Activated B cell treated with CpG ODN at 0.5 μM for 24 hours (primary cell): ENCODE results near the gene TRHDE. TPM values are rescaled to one million over a fixed set of nuclear protein-coding genes. Genes with fewer than 3 reads are reported as not detected.
"Not testable (repeated sequence)": the region's sequence is repeated elsewhere in the genome, so short reads cannot be mapped to it uniquely, and the experiment has no call there.

Experiments
- ATAC-seq: fragments of 200-7000 bp; cut with Tn5 transposase; one replicate; pipeline ENCODE4 v1.10.0; 2021; ENCODE audit warnings: low read depth, mild to moderate bottlenecking, moderate library complexity
- CTCF ChIA-PET: fragments of 350-600 bp; sonication (Branson Sonifier 250); formaldehyde crosslinking; loops from one replicate; lab custom pipeline; 2021; ENCODE audit warnings: antibody characterized with exemption; lab: Charles Lee
- POLR2A ChIA-PET: fragments of 350-600 bp; sonication (Branson Sonifier 250); formaldehyde crosslinking; loops from one replicate; lab custom pipeline; 2021; ENCODE audit warnings: antibody characterized with exemption; lab: Charles Lee
- DNase-seq: peaks from one replicate; pipeline ENCODE4 v3.0.0; 2022
- H3K27ac Mint-ChIP-seq: one replicate; pipeline ENCODE4 v1.8.0; 2020; ENCODE audit warnings: mixed read lengths
- H3K27me3 Mint-ChIP-seq: one replicate; pipeline ENCODE4 v1.8.0; 2021; ENCODE audit warnings: mixed read lengths
- H3K36me3 Mint-ChIP-seq: one replicate; pipeline ENCODE4 v1.8.0; 2021; ENCODE audit warnings: low read depth, mixed read lengths
- H3K4me1 Mint-ChIP-seq: one replicate; pipeline ENCODE4 v1.8.0; 2021; ENCODE audit warnings: mixed read lengths
- H3K4me3 Mint-ChIP-seq: one replicate; pipeline ENCODE4 v1.8.0; 2020; ENCODE audit warnings: mild to moderate bottlenecking, mixed read lengths
- H3K9me3 Mint-ChIP-seq: one replicate; pipeline ENCODE4 v1.8.0; 2020; ENCODE audit warnings: mixed read lengths
- CTCF ChIP-seq: fragments of 200-600 bp; IDR thresholded peaks from one replicate; pipeline ENCODE4 v1.8.0; 2022; ENCODE audit warnings: antibody characterized with exemption, mild to moderate bottlenecking
- intact Hi-C: fragments of 100-400 bp; cut with micrococcal nuclease; formaldehyde crosslinking; loops from one replicate; pipeline ENCODE4 v1.15.1; 2024
- total RNA-seq: library from RNA; stranded (reverse); gene quantifications from 2 replicates; pipeline ENCODE4 v1.2.3, GENCODE V29; 2022

TRHDE gene
- total RNA-seq, 1 donor from 2014 or later, result not detected

DNA sequence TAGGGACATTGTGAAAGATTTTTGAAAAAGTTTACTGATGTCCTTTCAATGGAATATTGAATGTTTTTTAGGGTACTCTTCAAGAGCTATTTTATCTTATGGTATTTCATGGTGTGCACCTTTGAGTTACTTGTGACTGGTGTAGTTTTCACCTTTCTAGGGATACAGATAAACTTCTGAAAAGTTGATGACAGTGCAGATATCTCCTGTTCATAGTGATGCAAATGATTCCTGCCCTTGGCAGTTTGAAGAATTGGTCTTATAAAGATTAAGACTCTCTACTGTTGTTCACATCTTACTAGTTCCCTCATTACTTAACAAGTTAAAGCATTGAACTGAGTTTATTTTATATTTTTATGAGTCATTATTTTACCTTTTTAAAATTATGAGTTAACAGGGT is 408.9 kb downstream of the TRHDE start:
- intact Hi-C loops, result no loop called here
- TF ChIP-seq CTCF, result no peak
- no peaks in the 10 kb centered on the region for H3K36me3 Mint-ChIP-seq
- ATAC-seq (no peak), DNase-seq (no peak)
- H3K4me1 Mint-ChIP-seq, result no peaks in the 10 kb centered on the region
- H3K27ac Mint-ChIP-seq, result no peak overlapping the region
- H3K27me3 Mint-ChIP-seq, result no peaks in the 10 kb centered on the region
- CTCF ChIA-PET, result no interaction called here
- no peak overlapping the region for H3K4me3 Mint-ChIP-seq
- POLR2A ChIA-PET, result no interaction called here
- H3K9me3 Mint-ChIP-seq, result no peaks in the 10 kb centered on the region

DNA sequence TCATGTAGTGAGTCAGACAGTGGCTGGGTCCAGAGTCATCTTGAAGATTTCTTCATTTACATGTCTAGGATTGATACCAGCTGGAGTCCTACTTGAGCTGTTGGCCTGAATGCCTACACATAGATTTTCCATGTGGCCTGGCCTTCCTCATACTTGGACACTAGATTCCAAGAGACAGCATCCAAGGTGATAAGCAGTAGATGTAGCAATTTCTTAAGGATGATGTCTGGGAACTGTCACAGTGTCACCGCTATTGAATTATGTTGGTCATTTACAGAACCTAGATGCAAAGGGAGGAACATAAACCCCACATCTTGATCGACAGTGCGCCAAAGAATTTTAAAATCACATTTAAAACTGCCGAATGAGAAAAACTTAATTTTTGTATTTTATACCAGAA is 412.3 kb downstream of the TRHDE start:
- ChIA-PET POLR2A (no interaction called here), CTCF (no interaction called here)
- no peak overlapping the region for H3K27ac Mint-ChIP-seq
- H3K36me3 Mint-ChIP-seq, result no peaks in the 10 kb centered on the region
- TF ChIP-seq CTCF, result no peak
- no peak for DNase-seq
- no peaks in the 10 kb centered on the region for H3K4me1 Mint-ChIP-seq
- no peaks in the 10 kb centered on the region for H3K9me3 Mint-ChIP-seq
- intact Hi-C loops, result no loop called here
- no peaks in the 10 kb centered on the region for H3K27me3 Mint-ChIP-seq
- H3K4me3 Mint-ChIP-seq, result no peak overlapping the region
- ATAC-seq, result no peak

GRCh38 chr12:72692338-72692737 is 420.2 kb downstream of the TRHDE start:
- intact Hi-C loops, result no loop called here

GRCh38 chr12:72694193-72694592 is 422.0 kb downstream of the TRHDE start:
- no peak for DNase-seq
- Mint-ChIP-seq H3K36me3 (no peaks in the 10 kb centered on the region), H3K9me3 (peaks cover 8% of the 10 kb centered on the region), H3K27ac (no peak overlapping the region), H3K4me1 (no peaks in the 10 kb centered on the region), H3K4me3 (no peak overlapping the region), H3K27me3 (no peaks in the 10 kb centered on the region)
- no peak for TF ChIP-seq CTCF
- ATAC-seq, result no peak
- ChIA-PET POLR2A (no interaction called here), CTCF (no interaction called here)
- intact Hi-C loops, result no loop called here

More at GRCh38 chr12:72692338-72692737, 420.2 kb downstream of the TRHDE start:
- no peaks in the 10 kb centered on the region for H3K27me3 Mint-ChIP-seq
- H3K4me3 Mint-ChIP-seq, result no peak overlapping the region
- CTCF ChIA-PET, result no interaction called here
- no peak overlapping the region for H3K27ac Mint-ChIP-seq
- H3K4me1 Mint-ChIP-seq, result no peaks in the 10 kb centered on the region
- ATAC-seq (no peak), DNase-seq (no peak)
- POLR2A ChIA-PET, result no interaction called here
- no peak for TF ChIP-seq CTCF
- peaks cover 3% of the 10 kb centered on the region for H3K9me3 Mint-ChIP-seq
- H3K36me3 Mint-ChIP-seq, result no peaks in the 10 kb centered on the region

DNA sequence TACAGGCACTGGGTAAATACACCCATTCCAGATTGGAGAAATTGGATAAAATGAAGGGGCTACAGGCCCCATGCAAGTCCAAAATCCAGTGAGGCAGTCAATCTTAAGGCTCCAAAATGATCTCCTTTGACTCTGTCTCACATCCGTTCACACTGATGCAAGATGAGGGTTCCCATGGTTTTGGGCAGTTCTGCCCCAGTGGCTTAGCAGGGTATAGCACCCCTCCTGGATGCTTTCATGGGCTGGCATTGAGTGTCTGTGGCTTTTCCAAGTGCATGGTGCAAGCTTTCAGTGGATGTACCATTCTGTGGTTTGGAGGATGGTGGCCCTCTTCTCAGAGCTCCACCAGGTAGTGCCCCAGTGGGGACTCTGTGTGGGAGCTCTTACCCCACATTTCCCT is 427.2 kb downstream of the TRHDE start:
- intact Hi-C loops, result no loop called here
- ChIA-PET CTCF (no interaction called here), POLR2A (no interaction called here)
- no peak overlapping the region for H3K27ac Mint-ChIP-seq
- H3K9me3 Mint-ChIP-seq, result peaks cover 17% of the 10 kb centered on the region
- H3K4me1 Mint-ChIP-seq, result no peaks in the 10 kb centered on the region
- no peak for TF ChIP-seq CTCF
- ATAC-seq (no peak), DNase-seq (no peak)
- H3K4me3 Mint-ChIP-seq, result no peak overlapping the region
- no peaks in the 10 kb centered on the region for H3K36me3 Mint-ChIP-seq
- no peaks in the 10 kb centered on the region for H3K27me3 Mint-ChIP-seq

DNA sequence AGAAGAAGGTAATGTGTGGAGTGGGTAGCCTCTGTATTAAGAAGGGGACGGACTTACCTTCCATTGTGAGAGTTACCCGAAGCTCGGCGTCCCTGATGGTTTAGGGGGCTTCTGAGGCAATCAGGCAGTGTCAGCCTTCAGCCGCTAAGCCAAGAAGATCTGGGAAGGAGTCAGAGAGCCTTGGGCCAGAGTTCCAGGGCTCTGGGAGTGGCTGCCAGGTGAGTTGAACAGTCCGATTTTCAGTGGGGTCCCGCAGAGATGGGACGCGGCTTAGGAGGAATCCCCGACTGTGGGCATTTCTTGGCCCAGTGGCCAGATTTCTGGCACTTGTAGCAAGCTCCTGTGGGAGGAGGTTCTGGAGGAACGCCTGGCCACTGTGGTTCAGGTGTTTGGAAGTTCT is 439.9 kb downstream of the TRHDE start:
- CTCF ChIA-PET, H3K4me3 Mint-ChIP-seq, ATAC-seq, H3K27ac Mint-ChIP-seq, H3K9me3 Mint-ChIP-seq, H3K36me3 Mint-ChIP-seq, POLR2A ChIA-PET, intact Hi-C loops, DNase-seq, H3K4me1 Mint-ChIP-seq, H3K27me3 Mint-ChIP-seq: not testable (repeated sequence)
